ENCODE measurements around the gene ASCC1.

ASCC1 gene

DNA sequence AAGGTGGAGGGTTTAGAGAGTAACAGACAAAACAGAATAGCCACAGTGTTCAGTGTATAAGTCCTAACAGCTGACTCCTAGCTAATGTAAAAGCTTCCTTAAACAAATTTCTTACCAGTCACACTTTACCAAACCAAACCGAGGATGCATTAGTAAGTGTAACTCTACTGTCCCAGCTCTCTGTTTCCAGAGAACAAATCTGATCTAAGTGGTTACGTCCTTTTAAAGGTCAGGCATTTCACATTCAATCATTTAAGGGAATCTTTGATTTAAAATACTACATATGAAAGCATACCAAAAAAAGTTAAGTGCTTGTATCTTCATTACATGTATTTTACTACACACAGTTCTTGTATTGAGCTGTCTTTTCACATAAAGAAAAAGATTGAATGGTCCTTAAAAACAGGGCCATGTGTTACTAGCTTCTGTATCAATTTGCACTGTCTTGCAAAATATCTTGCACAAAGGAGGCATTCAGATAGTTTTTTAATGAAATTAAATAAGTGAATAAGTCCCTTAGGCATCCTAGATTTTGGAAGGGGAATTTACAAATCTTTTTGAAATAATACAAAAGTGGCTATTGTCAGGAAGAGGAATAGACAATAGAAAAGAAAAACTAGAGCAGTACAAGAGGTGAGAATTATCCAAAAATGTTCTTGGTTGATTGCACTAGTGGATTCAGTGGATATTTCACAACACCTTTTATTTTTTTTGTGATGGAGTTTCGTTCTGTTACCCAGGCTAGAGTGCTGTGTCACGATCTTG, 69.3 kb downstream of the ASCC1 start:
- H3K27me3 ChIP-seq (ENCODE audit: low read length) = no peaks in the 10 kb centered on the region
- no peaks in the 10 kb centered on the region for H3K9me3 ChIP-seq (ENCODE audit: insufficient read depth, low read length)
- no peak overlapping the region for H3K27ac ChIP-seq (ENCODE audit: low read depth, low read length)
- no peak overlapping the region for H2AFZ ChIP-seq (ENCODE audit: low read depth, low read length, severe bottlenecking)
- no peaks in the 10 kb centered on the region; the same call in 1 of the 2 replicates for H3F3A ChIP-seq (ENCODE audit: insufficient read depth)
- no peak for TF ChIP-seq EZH2phosphoT487 (conservative IDR thresholded peaks at IDR 0.05; ENCODE audit: low read length)
- TF ChIP-seq, protein P1, sequence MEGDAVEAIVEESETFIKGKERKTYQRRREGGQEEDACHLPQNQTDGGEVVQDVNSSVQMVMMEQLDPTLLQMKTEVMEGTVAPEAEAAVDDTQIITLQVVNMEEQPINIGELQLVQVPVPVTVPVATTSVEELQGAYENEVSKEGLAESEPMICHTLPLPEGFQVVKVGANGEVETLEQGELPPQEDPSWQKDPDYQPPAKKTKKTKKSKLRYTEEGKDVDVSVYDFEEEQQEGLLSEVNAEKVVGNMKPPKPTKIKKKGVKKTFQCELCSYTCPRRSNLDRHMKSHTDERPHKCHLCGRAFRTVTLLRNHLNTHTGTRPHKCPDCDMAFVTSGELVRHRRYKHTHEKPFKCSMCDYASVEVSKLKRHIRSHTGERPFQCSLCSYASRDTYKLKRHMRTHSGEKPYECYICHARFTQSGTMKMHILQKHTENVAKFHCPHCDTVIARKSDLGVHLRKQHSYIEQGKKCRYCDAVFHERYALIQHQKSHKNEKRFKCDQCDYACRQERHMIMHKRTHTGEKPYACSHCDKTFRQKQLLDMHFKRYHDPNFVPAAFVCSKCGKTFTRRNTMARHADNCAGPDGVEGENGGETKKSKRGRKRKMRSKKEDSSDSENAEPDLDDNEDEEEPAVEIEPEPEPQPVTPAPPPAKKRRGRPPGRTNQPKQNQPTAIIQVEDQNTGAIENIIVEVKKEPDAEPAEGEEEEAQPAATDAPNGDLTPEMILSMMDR (IDR thresholded peaks at IDR 0.05; ENCODE audit: insufficient read depth, low read length, poor library complexity, severe bottlenecking) = no peak
- no peaks in the 10 kb centered on the region for H4K20me1 ChIP-seq (ENCODE audit: low read depth, low read length)
- H3K79me2 ChIP-seq (ENCODE audit: insufficient read depth, low read length) = no peaks in the 10 kb centered on the region
- no peak overlapping the region for H3K9ac ChIP-seq (ENCODE audit: low read length)
- no peaks in the 10 kb centered on the region for H3K36me3 ChIP-seq (ENCODE audit: low read length)
- no peaks in the 10 kb centered on the region for H3K9me2 ChIP-seq (replicated peaks; ENCODE audit: insufficient read depth, low read length)
- H3K4me2 ChIP-seq (ENCODE audit: low read depth, low read length, poor library complexity, severe bottlenecking) = no peak overlapping the region
- no peak overlapping the region for H3K4me3 ChIP-seq (ENCODE audit: insufficient read depth, low read length, poor library complexity, severe bottlenecking)

DNA sequence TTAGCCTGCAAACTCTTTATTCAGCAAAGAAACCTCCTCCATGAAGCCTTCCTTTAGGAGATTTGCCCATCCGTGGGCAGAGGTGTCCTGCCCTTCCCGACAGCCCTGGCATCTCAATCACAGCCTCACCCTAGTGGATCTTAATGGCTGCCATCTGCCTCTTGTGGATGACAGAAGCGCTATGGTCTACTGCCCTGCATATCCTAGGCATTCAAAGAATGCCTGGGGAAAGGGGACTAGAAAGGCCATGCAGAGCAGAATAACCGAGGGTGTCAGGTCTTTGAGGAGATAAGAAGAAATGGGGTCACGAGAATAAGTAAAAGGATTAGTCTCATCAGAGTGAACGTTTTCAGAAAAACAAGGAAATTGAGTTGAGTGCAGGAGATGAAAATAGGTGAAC, 70.0 kb downstream of the ASCC1 start:
- H3K4me3 ChIP-seq (ENCODE audit: insufficient read depth, low read length, poor library complexity, severe bottlenecking) = no peak overlapping the region
- H3K27me3 ChIP-seq (ENCODE audit: low read length) = no peaks in the 10 kb centered on the region
- no peak overlapping the region for H3K9ac ChIP-seq (ENCODE audit: low read length)
- no peak overlapping the region for H3K27ac ChIP-seq (ENCODE audit: low read depth, low read length)
- TF ChIP-seq EZH2phosphoT487 (conservative IDR thresholded peaks at IDR 0.05; ENCODE audit: low read length) = no peak
- TF ChIP-seq, protein P1 (IDR thresholded peaks at IDR 0.05; ENCODE audit: insufficient read depth, low read length, poor library complexity, severe bottlenecking) = no peak
- no peak overlapping the region for H3K4me2 ChIP-seq (ENCODE audit: low read depth, low read length, poor library complexity, severe bottlenecking)
- H3K36me3 ChIP-seq (ENCODE audit: low read length) = no peaks in the 10 kb centered on the region
- H3F3A ChIP-seq (ENCODE audit: insufficient read depth) = no peaks in the 10 kb centered on the region; the same call in 1 of the 2 replicates
- no peaks in the 10 kb centered on the region for H3K9me3 ChIP-seq (ENCODE audit: insufficient read depth, low read length)
- H2AFZ ChIP-seq (ENCODE audit: low read depth, low read length, severe bottlenecking) = no peak overlapping the region
- H3K9me2 ChIP-seq (replicated peaks; ENCODE audit: insufficient read depth, low read length) = no peaks in the 10 kb centered on the region
- H4K20me1 ChIP-seq (ENCODE audit: low read depth, low read length) = no peaks in the 10 kb centered on the region
- no peaks in the 10 kb centered on the region for H3K79me2 ChIP-seq (ENCODE audit: insufficient read depth, low read length)

DNA sequence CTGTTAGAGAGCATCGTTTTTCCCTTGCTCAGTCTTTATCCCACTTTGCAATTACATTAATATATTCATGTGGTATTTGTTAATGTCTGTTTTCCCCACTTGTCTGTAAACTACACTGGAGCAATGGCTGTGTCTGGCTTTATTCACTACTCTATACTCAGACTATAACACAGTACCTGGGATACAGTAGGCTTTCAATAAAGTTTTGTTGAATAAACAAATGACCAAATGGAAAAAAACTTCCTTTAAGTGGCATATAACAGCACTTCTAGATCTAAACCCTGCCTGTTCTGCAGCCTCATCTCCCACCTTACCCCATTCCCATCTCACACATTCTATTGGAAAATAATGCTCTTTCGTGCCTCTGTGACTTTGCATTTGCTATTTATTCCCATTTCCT, 70.4 kb downstream of the ASCC1 start:
- TF ChIP-seq, protein P1 (IDR thresholded peaks at IDR 0.05; ENCODE audit: insufficient read depth, low read length, poor library complexity, severe bottlenecking) = no peak
- TF ChIP-seq EZH2phosphoT487 (conservative IDR thresholded peaks at IDR 0.05; ENCODE audit: low read length) = no peak
- H3K9me2 ChIP-seq (replicated peaks; ENCODE audit: insufficient read depth, low read length) = no peaks in the 10 kb centered on the region

More for the DNA sequence above, 70.4 kb downstream of the ASCC1 start:
- no peaks in the 10 kb centered on the region for H3K27me3 ChIP-seq (ENCODE audit: low read length)
- no peaks in the 10 kb centered on the region for H3K9me3 ChIP-seq (ENCODE audit: insufficient read depth, low read length)
- H3K27ac ChIP-seq (ENCODE audit: low read depth, low read length) = no peak overlapping the region
- H3K4me2 ChIP-seq (ENCODE audit: low read depth, low read length, poor library complexity, severe bottlenecking) = no peak overlapping the region
- H3K4me3 ChIP-seq (ENCODE audit: insufficient read depth, low read length, poor library complexity, severe bottlenecking) = no peak overlapping the region
- no peak overlapping the region for H3K9ac ChIP-seq (ENCODE audit: low read length)
- H2AFZ ChIP-seq (ENCODE audit: low read depth, low read length, severe bottlenecking) = no peak overlapping the region
- H3F3A ChIP-seq (ENCODE audit: insufficient read depth) = no peaks in the 10 kb centered on the region; the same call in 1 of the 2 replicates
- no peaks in the 10 kb centered on the region for H3K79me2 ChIP-seq (ENCODE audit: insufficient read depth, low read length)
- no peaks in the 10 kb centered on the region for H3K36me3 ChIP-seq (ENCODE audit: low read length)
- no peaks in the 10 kb centered on the region for H4K20me1 ChIP-seq (ENCODE audit: low read depth, low read length)

Data from SU-DHL-6 (cell line).